H9 (cell line): ENCODE data around the gene HACL1. TPM values are rescaled to one million over a fixed set of nuclear protein-coding genes. Genes with fewer than 3 reads are reported as not detected.

Experiments used
- DNase-seq: peaks from one replicate; pipeline ENCODE4 v3.0.0-alpha.2; 2017
- H2AFZ ChIP-seq: one replicate; pipeline ENCODE4 v1.6.1; 2013; ENCODE audit warnings: mild to moderate bottlenecking, low read length, control low read depth, moderate library complexity
- H2AK5ac ChIP-seq: 2 replicates; pipeline ENCODE4 v1.6.1; 2013; ENCODE audit warnings: low read length, control low read depth, mixed read lengths; ENCODE audit not compliant: insufficient read length
- H2BK120ac ChIP-seq: one replicate; pipeline ENCODE4 v1.6.1; 2013; ENCODE audit warnings: low read depth, mild to moderate bottlenecking, low read length, control low read depth, inconsistent platforms; ENCODE audit not compliant: poor library complexity, severe bottlenecking
- H2BK12ac ChIP-seq: 2 replicates; pipeline ENCODE4 v1.6.1; 2013; ENCODE audit warnings: low read length, control low read depth, mixed read lengths, low read depth; ENCODE audit not compliant: insufficient read length
- H2BK15ac ChIP-seq: 2 replicates; pipeline ENCODE4 v1.6.1; 2013; ENCODE audit warnings: low read depth, low read length, control low read depth
- H2BK20ac ChIP-seq: one replicate; pipeline ENCODE4 v1.6.1; 2013; ENCODE audit warnings: low read depth, mild to moderate bottlenecking, low read length, control low read depth, inconsistent platforms; ENCODE audit not compliant: poor library complexity, severe bottlenecking
- H2BK5ac ChIP-seq: 2 replicates; pipeline ENCODE4 v1.6.1; 2013; ENCODE audit warnings: low read length, control low read depth, mixed read lengths; ENCODE audit not compliant: insufficient read length
- H3K14ac ChIP-seq: 2 replicates; pipeline ENCODE4 v1.6.1; 2013; ENCODE audit warnings: low read length, control low read depth; ENCODE audit not compliant: insufficient read depth
- H3K18ac ChIP-seq: 2 replicates; pipeline ENCODE4 v1.6.1; 2013; ENCODE audit warnings: low read depth, mild to moderate bottlenecking, mixed read lengths, low read length, control low read depth; ENCODE audit not compliant: insufficient read length
- H3K23ac ChIP-seq: 2 replicates; pipeline ENCODE4 v1.6.1; 2013; ENCODE audit warnings: low read length, control low read depth, mixed read lengths, low read depth; ENCODE audit not compliant: insufficient read length
- H3K23me2 ChIP-seq: 2 replicates; pipeline ENCODE4 v1.6.1; 2013; ENCODE audit warnings: low read depth, mild to moderate bottlenecking, mixed read lengths, low read length, control low read depth; ENCODE audit not compliant: insufficient read length, poor library complexity, severe bottlenecking
- H3K27ac ChIP-seq: 2 replicates; pipeline ENCODE4 v1.5.1; 2013; ENCODE audit warnings: low read length, control low read depth, mixed read lengths, low read depth; ENCODE audit not compliant: insufficient read length
- H3K27me3 ChIP-seq: 2 replicates; pipeline ENCODE4 v1.6.1; 2013; ENCODE audit warnings: low read length, control low read depth, inconsistent platforms; ENCODE audit not compliant: insufficient read depth
- H3K4ac ChIP-seq: 2 replicates; pipeline ENCODE4 v1.6.1; 2013; ENCODE audit warnings: low read depth, mild to moderate bottlenecking, control low read depth, inconsistent platforms, low read length, moderate library complexity
- H3K4me1 ChIP-seq: 2 replicates; pipeline ENCODE4 v1.6.1; 2013; ENCODE audit warnings: low read length, control low read depth, inconsistent platforms; ENCODE audit not compliant: insufficient read depth
- H3K4me2 ChIP-seq: 2 replicates; pipeline ENCODE4 v1.6.1; 2013; ENCODE audit warnings: low read length, control low read depth, mixed read lengths; ENCODE audit not compliant: insufficient read length, insufficient read depth
- H3K56ac ChIP-seq: 2 replicates; pipeline ENCODE4 v1.6.1; 2013; ENCODE audit warnings: low read depth, mild to moderate bottlenecking, mixed read lengths, low read length, control low read depth; ENCODE audit not compliant: insufficient read length
- H3K79me1 ChIP-seq: 2 replicates; pipeline ENCODE4 v1.6.1; 2013; ENCODE audit warnings: low read depth, mild to moderate bottlenecking, moderate library complexity, low read length, control low read depth, inconsistent platforms; ENCODE audit not compliant: insufficient read depth, poor library complexity, severe bottlenecking
- H3K79me2 ChIP-seq: 2 replicates; pipeline ENCODE4 v1.6.1; 2013; ENCODE audit warnings: low read length, control low read depth, inconsistent platforms; ENCODE audit not compliant: insufficient read depth
- H3K9ac ChIP-seq: 2 replicates; pipeline ENCODE4 v1.6.1; 2013; ENCODE audit warnings: low read length, control low read depth, mixed read lengths; ENCODE audit not compliant: insufficient read length; ENCODE audit errors: extremely low read depth
- H3K9me3 ChIP-seq: one replicate; pipeline ENCODE4 v1.6.1; 2013; ENCODE audit warnings: low read depth, low read length, inconsistent platforms; ENCODE audit not compliant: control insufficient read depth
- H3T11ph ChIP-seq: one replicate; pipeline ENCODE4 v1.6.1; 2013; ENCODE audit warnings: mild to moderate bottlenecking, low read length, control low read depth, inconsistent platforms
- H4K20me1 ChIP-seq: one replicate; pipeline ENCODE4 v1.6.1; 2013; ENCODE audit not compliant: control insufficient read depth, insufficient read length, insufficient read depth
- H4K5ac ChIP-seq: 2 replicates; pipeline ENCODE4 v1.6.1; 2013; ENCODE audit warnings: low read depth, mild to moderate bottlenecking, mixed read lengths, low read length, control low read depth; ENCODE audit not compliant: insufficient read length
- H4K8ac ChIP-seq: replicated peaks from 2 replicates; pipeline ENCODE4 v1.6.1; 2013; ENCODE audit warnings: low read length, control low read depth, mixed read lengths, low read depth; ENCODE audit not compliant: insufficient read length
- H4K91ac ChIP-seq: 2 replicates; pipeline ENCODE4 v1.6.1; 2013; ENCODE audit warnings: low read depth, mild to moderate bottlenecking, moderate library complexity, mixed read lengths, low read length, control low read depth; ENCODE audit not compliant: insufficient read length
- H3K27ac Mint-ChIP-seq, 3 experiments: 2 replicates in 2 of 3; 3 replicates in 1 of 3; pipeline ENCODE4 v1.8.0; 2020 to 2021; ENCODE audit warnings: mixed read lengths in 3 of 3, mild to moderate bottlenecking in 1 of 3, moderate library complexity in 1 of 3
- H3K27me3 Mint-ChIP-seq: 2 replicates; pipeline ENCODE4 v1.8.0; 2021; ENCODE audit warnings: low read depth, mild to moderate bottlenecking, moderate library complexity, mixed read lengths
- H3K36me3 Mint-ChIP-seq, 3 experiments: 2 replicates in 2 of 3; 3 replicates in 1 of 3; pipeline ENCODE4 v1.8.0; 2020 to 2021; ENCODE audit warnings: low read depth in 3 of 3, mixed read lengths in 3 of 3; ENCODE audit not compliant: insufficient read depth in 1 of 3
- H3K4me1 Mint-ChIP-seq, 2 experiments: 2 replicates each; pipeline ENCODE4 v1.8.0; 2020; ENCODE audit warnings: mixed read lengths in 2 of 2
- H3K4me3 Mint-ChIP-seq, 2 experiments: 2 replicates in 1 of 2; 3 replicates in 1 of 2; pipeline ENCODE4 v1.8.0; 2020 to 2021; ENCODE audit warnings: mild to moderate bottlenecking in 2 of 2, mixed read lengths in 2 of 2, moderate library complexity in 1 of 2
- H3K9me3 Mint-ChIP-seq, 2 experiments: 2 replicates in 1 of 2; 3 replicates in 1 of 2; pipeline ENCODE4 v1.8.0; 2020; ENCODE audit warnings: mild to moderate bottlenecking in 2 of 2, mixed read lengths in 2 of 2, moderate library complexity in 1 of 2
- WGBS: extraction: QIAGEN DNeasy Blood & Tissue Kit; methylation state at CpG from one replicate; pipeline ENCODE4 v1.1.7; 2013; ENCODE audit warnings: missing lambda C conversion rate, low lambda C conversion rate, mixed read lengths; ENCODE audit not compliant: insufficient read length; ENCODE audit errors: extremely low coverage; 5-methylcytosine and 5-hydroxymethylcytosine counted together
- total RNA-seq: library from RNA; stranded (reverse); gene quantifications from 2 replicates; pipeline ENCODE4 v1.2.1, GENCODE V29; 2021
- TF ChIP-seq, protein P1 (sequence below): fragments of 200-600 bp; sonication (generic); conservative IDR thresholded peaks from 3 replicates; pipeline ENCODE4 v1.8.0; 2021; ENCODE audit warnings: antibody characterized with exemption, mild to moderate bottlenecking

Gene HACL1
- total RNA-seq, 1 experiment from 2014 or later: 52.6 TPM

DNA sequence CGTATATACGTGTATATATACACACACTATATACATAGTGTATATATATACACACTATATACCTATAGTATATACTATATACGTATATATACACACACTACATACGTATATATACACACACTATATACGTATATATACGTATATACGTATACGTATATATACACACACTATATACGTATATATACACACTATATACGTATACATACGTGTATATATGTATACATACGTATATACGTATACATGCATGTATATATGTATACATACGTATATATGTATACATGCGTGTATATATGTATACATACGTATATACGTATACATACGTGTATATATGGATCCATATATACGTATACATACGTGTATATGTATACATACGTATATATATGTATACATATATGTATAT, 9.4 kb downstream of the HACL1 start:
- H3K79me1 ChIP-seq: no peaks in the 10 kb centered on the region
- no peak overlapping the region for H2BK15ac ChIP-seq
- H3K14ac ChIP-seq: no peak overlapping the region
- H3K23ac ChIP-seq: no peak overlapping the region
- no peaks in the 10 kb centered on the region for H3K79me2 ChIP-seq
- H4K5ac ChIP-seq: no peak overlapping the region
- H2BK5ac ChIP-seq: no peak overlapping the region
- H3K18ac ChIP-seq: no peak overlapping the region
- no peak overlapping the region for H4K91ac ChIP-seq
- no peak overlapping the region for H3K27ac ChIP-seq
- Mint-ChIP-seq H3K4me3 (no peak overlapping the region), H3K9me3 (no peaks in the 10 kb centered on the region), H3K36me3 (peaks cover 2 to 41% (median 40%) of the 10 kb centered on the region in 3 experiments; a peak in 6 of 7 replicates), H3K4me1 (no peaks in the 10 kb centered on the region), H3K27me3 (no peaks in the 10 kb centered on the region), H3K27ac (no peak overlapping the region)
- H2BK12ac ChIP-seq: no peak overlapping the region
- H3T11ph ChIP-seq: no peak overlapping the region
- H2AK5ac ChIP-seq: no peak overlapping the region
- no peak overlapping the region for H2AFZ ChIP-seq
- H3K4me2 ChIP-seq: no peak overlapping the region
- no peak overlapping the region for H4K8ac ChIP-seq
- no peaks in the 10 kb centered on the region for H4K20me1 ChIP-seq
- no peaks in the 10 kb centered on the region for H3K23me2 ChIP-seq
- no peaks in the 10 kb centered on the region for H3K27me3 ChIP-seq
- H3K4ac ChIP-seq: no peak overlapping the region
- H3K56ac ChIP-seq: no peak overlapping the region
- TF ChIP-seq, protein P1, sequence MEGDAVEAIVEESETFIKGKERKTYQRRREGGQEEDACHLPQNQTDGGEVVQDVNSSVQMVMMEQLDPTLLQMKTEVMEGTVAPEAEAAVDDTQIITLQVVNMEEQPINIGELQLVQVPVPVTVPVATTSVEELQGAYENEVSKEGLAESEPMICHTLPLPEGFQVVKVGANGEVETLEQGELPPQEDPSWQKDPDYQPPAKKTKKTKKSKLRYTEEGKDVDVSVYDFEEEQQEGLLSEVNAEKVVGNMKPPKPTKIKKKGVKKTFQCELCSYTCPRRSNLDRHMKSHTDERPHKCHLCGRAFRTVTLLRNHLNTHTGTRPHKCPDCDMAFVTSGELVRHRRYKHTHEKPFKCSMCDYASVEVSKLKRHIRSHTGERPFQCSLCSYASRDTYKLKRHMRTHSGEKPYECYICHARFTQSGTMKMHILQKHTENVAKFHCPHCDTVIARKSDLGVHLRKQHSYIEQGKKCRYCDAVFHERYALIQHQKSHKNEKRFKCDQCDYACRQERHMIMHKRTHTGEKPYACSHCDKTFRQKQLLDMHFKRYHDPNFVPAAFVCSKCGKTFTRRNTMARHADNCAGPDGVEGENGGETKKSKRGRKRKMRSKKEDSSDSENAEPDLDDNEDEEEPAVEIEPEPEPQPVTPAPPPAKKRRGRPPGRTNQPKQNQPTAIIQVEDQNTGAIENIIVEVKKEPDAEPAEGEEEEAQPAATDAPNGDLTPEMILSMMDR: no peak
- H2BK20ac ChIP-seq: no peak overlapping the region
- no peaks in the 10 kb centered on the region for H3K4me1 ChIP-seq
- 98% methylated on average over 7 of the region's 21 CpGs for WGBS
- DNase-seq: no peak
- H3K9me3 ChIP-seq: no peaks in the 10 kb centered on the region
- no peak overlapping the region for H3K9ac ChIP-seq
- no peak overlapping the region for H2BK120ac ChIP-seq
